Measurements from ENCODE around the gene DPY19L1.
A peak's percentile ranks its signal among the peaks of the same experiment; 100 is the strongest.
"Not testable (repeated sequence)": the region's sequence is repeated elsewhere in the genome, so short reads cannot be mapped to it uniquely, and the experiment has no call there.

Gene DPY19L1

GRCh38 chr7:34988442-34989125, 48.7 kb downstream of the DPY19L1 start:
- not testable (repeated sequence) for DNase-seq (ENCODE audit: low spot score)

- not testable (repeated sequence) for DNase-seq (ENCODE audit: low spot score)
Measured at GRCh38 chr7:34985155-34985554, 52.1 kb downstream of the DPY19L1 start.

GRCh38 chr7:34984140-34984539, 53.1 kb downstream of the DPY19L1 start:
- DNase-seq (ENCODE audit: low spot score), result not testable (repeated sequence)

- no peak for DNase-seq (ENCODE audit: low spot score)
Measured at GRCh38 chr7:34982371-34983019, 54.8 kb downstream of the DPY19L1 start.

- DNase-seq (ENCODE audit: low spot score), result not testable (repeated sequence)
Measured at GRCh38 chr7:34979124-34979523, 58.2 kb downstream of the DPY19L1 start.

- DNase-seq (ENCODE audit: low spot score), result no peak
Measured at GRCh38 chr7:34973400-34973760, 63.9 kb downstream of the DPY19L1 start.

- DNase-seq (ENCODE audit: low spot score), result not testable (repeated sequence)
Measured at GRCh38 chr7:34972739-34973399, 64.4 kb downstream of the DPY19L1 start.

- not testable (repeated sequence) for DNase-seq (ENCODE audit: low spot score)
Measured at GRCh38 chr7:34967818-34968217, 69.5 kb downstream of the DPY19L1 start.

- DNase-seq (ENCODE audit: low spot score), result not testable (repeated sequence)
Measured at GRCh38 chr7:34966504-34966903, 70.8 kb downstream of the DPY19L1 start.

GRCh38 chr7:34958021-34958420, 79.3 kb downstream of the DPY19L1 start:
- no peak for DNase-seq (ENCODE audit: low spot score)

GRCh38 chr7:34952822-34953221, 84.5 kb downstream of the DPY19L1 start:
- DNase-seq (ENCODE audit: low spot score), result no peak

GRCh38 chr7:34949361-34949760, 87.9 kb downstream of the DPY19L1 start:
- DNase-seq (ENCODE audit: low spot score), result no peak

GRCh38 chr7:34947427-34947826, 89.9 kb downstream of the DPY19L1 start:
- DNase-seq (ENCODE audit: low spot score), result not testable (repeated sequence)

- no peak for DNase-seq (ENCODE audit: low spot score)
Measured at GRCh38 chr7:34946486-34946885, 90.8 kb downstream of the DPY19L1 start.

- DNase-seq (ENCODE audit: low spot score), result not testable (repeated sequence)
Measured at GRCh38 chr7:34945894-34946477, 91.3 kb downstream of the DPY19L1 start.

GRCh38 chr7:34939175-34939574, 98.1 kb downstream of the DPY19L1 start:
- peak; percentile 34 for DNase-seq (ENCODE audit: low spot score)

- DNase-seq (ENCODE audit: low spot score), result not testable (repeated sequence)
Measured at GRCh38 chr7:34935735-34936165, 101.5 kb downstream of the DPY19L1 start.

GRCh38 chr7:34931739-34932138, 105.5 kb downstream of the DPY19L1 start:
- no peak for DNase-seq (ENCODE audit: low spot score)

- DNase-seq (ENCODE audit: low spot score), result not testable (repeated sequence)
Measured at GRCh38 chr7:34929783-34930182, 107.5 kb downstream of the DPY19L1 start.

GRCh38 chr7:34928560-34928959, 108.7 kb downstream of the DPY19L1 start:
- DNase-seq (ENCODE audit: low spot score), result no peak

GRCh38 chr7:34928052-34928451, 109.2 kb downstream of the DPY19L1 start:
- peak; percentile 50 for DNase-seq (ENCODE audit: low spot score)

- DNase-seq (ENCODE audit: low spot score), result not testable (repeated sequence)
Measured at GRCh38 chr7:34920470-34920869, 116.8 kb downstream of the DPY19L1 start.

GRCh38 chr7:34919038-34919437, 118.2 kb downstream of the DPY19L1 start:
- DNase-seq (ENCODE audit: low spot score), result peak; percentile 10

Data from kidney tubule cell (primary cell).